ENCODE measurements around the gene CRB3. TPM values are rescaled to one million over a fixed set of nuclear protein-coding genes. Genes with fewer than 3 reads are reported as not detected.

The CRB3 gene
- polyA plus RNA-seq, 2 of the 4 experiments (the other 2 are of a cell fraction): 1.9 to 5.7 TPM

DNA sequence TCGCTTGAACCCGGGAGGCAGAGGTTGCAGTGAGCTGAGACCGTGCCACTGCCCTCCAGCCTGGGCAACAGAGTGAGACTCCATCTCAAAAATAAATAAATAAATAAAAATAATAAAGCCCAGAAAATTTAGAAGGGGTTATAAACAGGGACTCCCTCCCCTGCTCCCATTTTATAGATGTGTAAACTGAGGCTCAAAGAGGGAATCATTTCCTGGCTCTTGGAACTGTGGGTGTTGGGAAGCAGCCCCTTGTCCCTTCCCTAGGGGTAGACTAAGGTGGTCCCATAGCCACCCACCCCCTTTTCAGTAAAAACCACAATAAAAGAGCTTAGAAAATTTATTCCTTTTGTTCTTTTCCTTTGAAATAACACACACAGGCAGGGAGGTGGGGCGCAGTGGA, 24.3 kb upstream of the CRB3 start (continued):
- TF ChIP-seq ESRRA (IDR thresholded peaks at IDR 0.05; ENCODE audit: borderline replicate concordance, low read length) (no peak), NR3C1 (IDR thresholded peaks at IDR 0.05) (no peak), NFE2L2 (conservative IDR thresholded peaks at IDR 0.05; ENCODE audit: low read length) (no peak), RFX5 (IDR thresholded peaks at IDR 0.05) (no peak)

DNA sequence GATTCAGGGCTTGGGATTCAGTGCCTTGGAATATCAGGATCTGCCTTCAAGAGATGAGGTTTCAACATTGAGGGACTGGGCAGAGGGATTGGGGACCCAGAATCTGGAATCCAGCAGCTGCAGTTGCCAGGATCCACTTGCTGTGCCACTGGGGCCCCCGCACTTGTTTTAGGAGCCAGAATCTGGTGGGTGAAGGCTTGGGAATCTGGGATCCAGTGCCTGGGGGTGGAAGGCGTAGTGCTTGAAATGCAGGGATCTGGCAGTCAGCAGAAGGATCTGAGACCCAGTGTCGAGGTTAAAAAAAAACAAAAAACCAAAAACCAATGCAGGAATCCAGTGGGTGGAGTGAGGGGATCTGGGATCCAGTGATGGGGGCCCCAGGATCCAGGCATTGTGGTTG, 23.2 kb upstream of the CRB3 start:
- ATAC-seq (no peak), DNase-seq (ENCODE audit: low read depth in 1 of 2, low spot score in 1 of 2) (no peak), FAIRE-seq (no peak)
- H3K4me3 ChIP-seq: no peak overlapping the region
- POLR2A ChIA-PET: no interaction called here
- no peaks in the 10 kb centered on the region for H3K4me1 ChIP-seq
- CTCF ChIA-PET: no interaction called here
- no peaks in the 10 kb centered on the region for H3K9me3 ChIP-seq
- no peak overlapping the region for H3K4me2 ChIP-seq
- H3K27ac ChIP-seq: no peak overlapping the region
- TF ChIP-seq EP300 (IDR thresholded peaks at IDR 0.05): no peak
- no peak for TF ChIP-seq HOXB13 (CRISPR knock-in tag; IDR thresholded peaks at IDR 0.05; ENCODE audit: low read depth)
- TF ChIP-seq HOXA7 (CRISPR knock-in tag; IDR thresholded peaks at IDR 0.05): no peak
- 74% methylated on average over 3 of the region's 3 CpGs for WGBS (ENCODE audit: missing lambda C conversion rate)

DNA sequence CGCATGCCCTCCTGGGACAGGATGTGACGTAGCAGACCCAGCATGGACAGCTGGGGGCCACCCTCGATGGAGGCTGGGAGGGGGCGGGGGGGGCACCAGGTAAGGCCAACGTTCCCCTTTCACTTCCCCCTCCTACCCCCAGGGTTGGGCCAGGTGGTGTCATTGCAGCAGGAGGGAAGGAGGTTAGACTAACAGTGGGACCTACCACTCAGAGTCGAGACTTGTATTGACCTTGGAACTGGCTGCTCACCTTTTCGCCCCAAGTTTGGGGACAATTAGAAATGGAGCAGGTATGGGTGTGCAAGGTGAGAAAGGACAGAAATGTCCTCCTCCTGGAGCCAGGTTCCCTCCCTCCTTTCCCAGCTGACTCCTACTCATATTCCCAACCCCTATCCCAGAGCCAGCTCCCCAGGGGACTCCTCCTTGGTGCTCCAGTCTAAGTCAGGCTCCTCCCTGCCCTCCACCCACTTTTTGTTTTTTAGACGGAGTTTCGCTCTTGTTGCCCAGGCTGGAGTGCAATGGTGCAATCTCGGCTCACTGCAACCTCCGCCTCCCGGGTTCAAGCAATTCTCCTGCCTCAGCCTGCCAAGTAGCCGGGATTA, 21.9 kb upstream of the CRB3 start:
- H3K4me3 ChIP-seq: no peak overlapping the region
- POLR2A ChIA-PET: no interaction called here
- no peak for FAIRE-seq
- H3K27ac ChIP-seq: no peak overlapping the region
- TF ChIP-seq GATA3 (IDR thresholded peaks at IDR 0.05; ENCODE audit: borderline replicate concordance) (no peak), RAD21 (conservative IDR thresholded peaks at IDR 0.05 in 1 of 2, IDR thresholded peaks at IDR 0.05 in 1 of 2) (no peak)
- H3K4me1 ChIP-seq: no peaks in the 10 kb centered on the region
- H3K9me3 ChIP-seq: no peaks in the 10 kb centered on the region
- CTCF ChIA-PET: interaction anchor here (1.4 kb wide), 1 partner anchor 316 kb away, joined by 3 read pairs; no protein-coding TSS in a partner anchor
- WGBS (ENCODE audit: missing lambda C conversion rate): 86% methylated on average over 8 of the region's 13 CpGs
- DNase-seq (ENCODE audit: low read depth in 1 of 2, low spot score in 1 of 2): no peak
- ATAC-seq: no peak
- H3K4me2 ChIP-seq: no peak overlapping the region

DNA sequence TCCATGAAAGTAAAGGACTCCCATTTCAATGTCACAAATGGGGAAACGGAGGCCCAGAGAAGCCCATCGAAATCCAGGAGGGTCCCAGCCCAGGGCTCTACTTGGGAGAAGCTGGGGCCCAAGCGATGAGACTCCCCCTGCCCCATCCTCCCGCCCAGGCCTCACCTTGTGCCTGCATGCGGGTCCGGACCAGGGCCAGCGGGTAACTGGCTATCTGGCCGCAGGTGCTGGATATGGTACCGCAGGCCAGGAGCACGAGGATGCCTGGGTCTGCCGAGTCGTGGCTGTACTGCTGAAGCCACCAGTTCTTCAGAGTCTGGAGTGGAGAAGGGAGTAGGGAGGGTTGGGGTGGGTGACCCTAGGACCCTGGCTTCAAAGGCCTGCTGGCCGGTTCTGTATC, 20.1 kb upstream of the CRB3 start:
- no peak for DNase-seq (ENCODE audit: low read depth in 1 of 2, low spot score in 1 of 2)
- no peak for TF ChIP-seq NPAS2 (CRISPR knock-in tag; IDR thresholded peaks at IDR 0.05; ENCODE audit: borderline replicate concordance)
- TF ChIP-seq FOSL2 (IDR thresholded peaks at IDR 0.05): no peak
- TF ChIP-seq FOSL2 (CRISPR knock-in tag; IDR thresholded peaks at IDR 0.05): no peak
- no peak for TF ChIP-seq TFCP2L1 (CRISPR knock-in tag; IDR thresholded peaks at IDR 0.05)
- no peak for TF ChIP-seq JUNB (IDR thresholded peaks at IDR 0.05)
- TF ChIP-seq JUN (IDR thresholded peaks at IDR 0.05): no peak
- no peak for TF ChIP-seq RARB (CRISPR knock-in tag; IDR thresholded peaks at IDR 0.05)
- no peak for TF ChIP-seq RAD21 (conservative IDR thresholded peaks at IDR 0.05 in 1 of 2, IDR thresholded peaks at IDR 0.05 in 1 of 2)
- no peak for TF ChIP-seq RNF2 (IDR thresholded peaks at IDR 0.05; ENCODE audit: borderline replicate concordance, low read depth)
- no peak for TF ChIP-seq FOXS1 (CRISPR knock-in tag; IDR thresholded peaks at IDR 0.05)
- H3K27ac ChIP-seq: no peak overlapping the region
- H3K9me3 ChIP-seq: no peaks in the 10 kb centered on the region
- no peak overlapping the region for H3K4me3 ChIP-seq
- WGBS (ENCODE audit: missing lambda C conversion rate): 85% methylated on average over 13 of the region's 13 CpGs
- ChIA-PET CTCF (no interaction called here), POLR2A (no interaction called here)
- ATAC-seq: no peak
- no peaks in the 10 kb centered on the region for H3K4me1 ChIP-seq
- no peak overlapping the region for H3K4me2 ChIP-seq
- no peak for FAIRE-seq

DNA sequence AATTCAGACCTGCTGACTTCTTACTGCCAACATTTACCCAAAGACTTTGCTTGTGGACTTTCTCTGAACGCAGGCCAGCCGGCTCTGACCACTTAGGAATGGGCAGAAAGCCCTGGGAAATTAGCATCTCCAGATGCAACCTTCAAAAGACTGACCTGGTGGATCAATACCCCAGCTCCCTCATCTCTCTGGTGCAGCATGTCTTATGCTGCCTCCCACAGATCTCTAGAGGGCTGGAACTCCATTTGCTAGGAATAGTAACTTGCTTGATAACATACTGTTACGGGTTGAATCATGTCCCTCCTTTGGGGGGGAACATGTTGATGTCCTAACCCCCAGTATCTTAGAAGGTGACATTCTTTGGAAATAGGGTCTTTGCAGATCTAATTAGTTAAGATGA, 17.6 kb upstream of the CRB3 start:
- CTCF ChIA-PET: interaction anchor here (0.9 kb wide), 1 partner anchor 10 kb away, joined by 3 read pairs; no protein-coding TSS in a partner anchor
- WGBS (ENCODE audit: missing lambda C conversion rate): 85% methylated on average over 2 of the region's 3 CpGs
- TF ChIP-seq ZSCAN20 (CRISPR knock-in tag; IDR thresholded peaks at IDR 0.05) (no peak), EHF (CRISPR knock-in tag; IDR thresholded peaks at IDR 0.05) (no peak), ZFP36 (IDR thresholded peaks at IDR 0.05; ENCODE audit: borderline replicate concordance, partially characterized antibody) (no peak), CHD2 (IDR thresholded peaks at IDR 0.05; ENCODE audit: low read length, partially characterized antibody) (no peak), JUNB (IDR thresholded peaks at IDR 0.05) (no peak), RARB (CRISPR knock-in tag; IDR thresholded peaks at IDR 0.05) (no peak), TFCP2L1 (CRISPR knock-in tag; IDR thresholded peaks at IDR 0.05) (no peak), CHD4 (IDR thresholded peaks at IDR 0.05; ENCODE audit: borderline replicate concordance) (no peak)
- TF ChIP-seq, protein P1, sequence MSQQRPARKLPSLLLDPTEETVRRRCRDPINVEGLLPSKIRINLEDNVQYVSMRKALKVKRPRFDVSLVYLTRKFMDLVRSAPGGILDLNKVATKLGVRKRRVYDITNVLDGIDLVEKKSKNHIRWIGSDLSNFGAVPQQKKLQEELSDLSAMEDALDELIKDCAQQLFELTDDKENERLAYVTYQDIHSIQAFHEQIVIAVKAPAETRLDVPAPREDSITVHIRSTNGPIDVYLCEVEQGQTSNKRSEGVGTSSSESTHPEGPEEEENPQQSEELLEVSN (IDR thresholded peaks at IDR 0.05; ENCODE audit: borderline replicate concordance, low read depth): no peak
- ATAC-seq (no peak), FAIRE-seq (no peak), DNase-seq (ENCODE audit: low read depth in 1 of 2, low spot score in 1 of 2) (no peak)
- no peak overlapping the region for H3K4me2 ChIP-seq
- no peaks in the 10 kb centered on the region for H3K4me1 ChIP-seq
- H3K27ac ChIP-seq: no peak overlapping the region
- no peak overlapping the region for H3K4me3 ChIP-seq
- H3K9me3 ChIP-seq: no peaks in the 10 kb centered on the region
- POLR2A ChIA-PET: no interaction called here

Measured in A549 (cell line).